ENCODE measurements around the gene GPAM. TPM values are rescaled to one million over a fixed set of nuclear protein-coding genes. Genes with fewer than 3 reads are reported as not detected.

Gene GPAM
- total and polyA plus RNA-seq, 2 experiments from 2014 or later, result 4.9 to 12.5 TPM

GRCh38 chr10:112146799-112147198 is 36.8 kb downstream of the GPAM start:
- H3K79me2 ChIP-seq (ENCODE audit: insufficient read depth), result no peaks in the 10 kb centered on the region
- no peak overlapping the region for H3K9ac ChIP-seq
- TF ChIP-seq EZH2phosphoT487 (IDR thresholded peaks at IDR 0.05; ENCODE audit: insufficient read depth, low read depth), result no peak
- TF ChIP-seq EZH2 (IDR thresholded peaks at IDR 0.05; ENCODE audit: insufficient read depth, poor library complexity, severe bottlenecking), result no peak
- 88 to 89% methylated on average over 6 of the region's 6 CpGs for WGBS, 2 experiments (ENCODE audit: low coverage in 1 of 2, low lambda C conversion rate in 2 of 2, missing lambda C conversion rate in 2 of 2)
- H3K27ac ChIP-seq, result no peak overlapping the region
- no peak overlapping the region for H3K4me3 ChIP-seq
- H2AFZ ChIP-seq, result no peak overlapping the region
- in situ Hi-C loops (cut with MboI), result loop anchor here (25.0 kb wide), 3 partner anchors 784 to 1384 kb away; no protein-coding TSS in a partner anchor
- H4K20me1 ChIP-seq (ENCODE audit: insufficient read depth), result no peaks in the 10 kb centered on the region
- H3K9me2 ChIP-seq (ENCODE audit: insufficient read depth), result no peaks in the 10 kb centered on the region
- DNase-seq, result no peak
- no peaks in the 10 kb centered on the region for H3K27me3 ChIP-seq (replicated peaks; ENCODE audit: insufficient read depth)
- H3F3A ChIP-seq (ENCODE audit: insufficient read depth), result peaks cover 7% of the 10 kb centered on the region
- H3K4me1 ChIP-seq (ENCODE audit: insufficient read depth), result peaks cover 9% of the 10 kb centered on the region
- H3K36me3 ChIP-seq (ENCODE audit: low read depth), result no peaks in the 10 kb centered on the region
- H3K4me2 ChIP-seq (ENCODE audit: unreplicated experiment), result no peak overlapping the region
- no peaks in the 10 kb centered on the region for H3K9me3 ChIP-seq (ENCODE audit: low read depth)

- WGBS, 2 experiments (ENCODE audit: low coverage in 1 of 2, low lambda C conversion rate in 2 of 2, missing lambda C conversion rate in 2 of 2), result 71 to 74% methylated on average over 5 of the region's 5 CpGs
- Histone ChIP-seq H3K27ac (no peak overlapping the region), H3K79me2 (ENCODE audit: insufficient read depth) (no peaks in the 10 kb centered on the region), H3K9me3 (ENCODE audit: low read depth) (no peaks in the 10 kb centered on the region), H3K4me1 (ENCODE audit: insufficient read depth) (no peaks in the 10 kb centered on the region), H2AFZ (no peak overlapping the region), H3K36me3 (ENCODE audit: low read depth) (no peaks in the 10 kb centered on the region), H3K9ac (no peak overlapping the region), H3F3A (ENCODE audit: insufficient read depth) (no peaks in the 10 kb centered on the region), H3K27me3 (replicated peaks; ENCODE audit: insufficient read depth) (no peaks in the 10 kb centered on the region), H3K9me2 (ENCODE audit: insufficient read depth) (no peaks in the 10 kb centered on the region), H4K20me1 (ENCODE audit: insufficient read depth) (no peaks in the 10 kb centered on the region), H3K4me2 (ENCODE audit: unreplicated experiment) (no peak overlapping the region), H3K4me3 (no peak overlapping the region)
- in situ Hi-C loops (cut with MboI), result loop anchor here (25.0 kb wide), 3 partner anchors 783 to 1383 kb away; no protein-coding TSS in a partner anchor
- no peak for TF ChIP-seq EZH2 (IDR thresholded peaks at IDR 0.05; ENCODE audit: insufficient read depth, poor library complexity, severe bottlenecking)
- no peak for TF ChIP-seq EZH2phosphoT487 (IDR thresholded peaks at IDR 0.05; ENCODE audit: insufficient read depth, low read depth)
- DNase-seq, result no peak
These were observed 38.3 kb downstream of the GPAM start for GRCh38 chr10:112145263-112145662.

GRCh38 chr10:112143420-112143819 is 40.1 kb downstream of the GPAM start:
- Histone ChIP-seq H2AFZ (no peak overlapping the region), H3F3A (ENCODE audit: insufficient read depth) (no peaks in the 10 kb centered on the region), H3K4me2 (ENCODE audit: unreplicated experiment) (no peak overlapping the region), H3K9me3 (ENCODE audit: low read depth) (no peaks in the 10 kb centered on the region), H3K27ac (no peak overlapping the region), H4K20me1 (ENCODE audit: insufficient read depth) (no peaks in the 10 kb centered on the region), H3K36me3 (ENCODE audit: low read depth) (no peaks in the 10 kb centered on the region), H3K27me3 (replicated peaks; ENCODE audit: insufficient read depth) (no peaks in the 10 kb centered on the region), H3K9me2 (ENCODE audit: insufficient read depth) (no peaks in the 10 kb centered on the region), H3K79me2 (ENCODE audit: insufficient read depth) (no peaks in the 10 kb centered on the region), H3K9ac (no peak overlapping the region), H3K4me1 (ENCODE audit: insufficient read depth) (no peaks in the 10 kb centered on the region), H3K4me3 (no peak overlapping the region)
- TF ChIP-seq EZH2 (IDR thresholded peaks at IDR 0.05; ENCODE audit: insufficient read depth, poor library complexity, severe bottlenecking) (no peak), EZH2phosphoT487 (IDR thresholded peaks at IDR 0.05; ENCODE audit: insufficient read depth, low read depth) (no peak)
- DNase-seq, result no peak
- 79 to 83% methylated on average over 4 of the region's 4 CpGs for WGBS, 2 experiments (ENCODE audit: low coverage in 1 of 2, low lambda C conversion rate in 2 of 2, missing lambda C conversion rate in 2 of 2)
- in situ Hi-C loops (cut with MboI), result loop anchor here (25.0 kb wide), 3 partner anchors 781 to 1381 kb away; no protein-coding TSS in a partner anchor

GRCh38 chr10:112141292-112141691 is 42.3 kb downstream of the GPAM start:
- Histone ChIP-seq H3K27ac (no peak overlapping the region), H3K27me3 (replicated peaks; ENCODE audit: insufficient read depth) (no peaks in the 10 kb centered on the region), H3K4me2 (ENCODE audit: unreplicated experiment) (no peak overlapping the region), H4K20me1 (ENCODE audit: insufficient read depth) (no peaks in the 10 kb centered on the region), H3F3A (ENCODE audit: insufficient read depth) (no peaks in the 10 kb centered on the region), H3K9me2 (ENCODE audit: insufficient read depth) (no peaks in the 10 kb centered on the region), H3K4me3 (no peak overlapping the region), H3K36me3 (ENCODE audit: low read depth) (no peaks in the 10 kb centered on the region), H3K4me1 (ENCODE audit: insufficient read depth) (no peaks in the 10 kb centered on the region), H3K9me3 (ENCODE audit: low read depth) (no peaks in the 10 kb centered on the region), H3K79me2 (ENCODE audit: insufficient read depth) (no peaks in the 10 kb centered on the region), H3K9ac (no peak overlapping the region), H2AFZ (no peak overlapping the region)
- no peak for DNase-seq
- in situ Hi-C loops (cut with MboI), result loop anchor here (25.0 kb wide), 3 partner anchors 779 to 1379 kb away; no protein-coding TSS in a partner anchor
- TF ChIP-seq EZH2phosphoT487 (IDR thresholded peaks at IDR 0.05; ENCODE audit: insufficient read depth, low read depth), result no peak
- TF ChIP-seq EZH2 (IDR thresholded peaks at IDR 0.05; ENCODE audit: insufficient read depth, poor library complexity, severe bottlenecking), result no peak
- 90 to 92% methylated on average over 5 of the region's 5 CpGs for WGBS, 2 experiments (ENCODE audit: low coverage in 1 of 2, low lambda C conversion rate in 2 of 2, missing lambda C conversion rate in 2 of 2)

Measured in GM23248 (cell line).